Stomach (tissue), 9 donors: Measurements from ENCODE around the gene CUEDC2. TPM values are rescaled to one million over a fixed set of nuclear protein-coding genes. Genes with fewer than 3 reads are reported as not detected.
A peak's percentile ranks its signal among the peaks of the same experiment; 100 is the strongest.
"Not testable (repeated sequence)": the region's sequence is repeated elsewhere in the genome, so short reads cannot be mapped to it uniquely, and the experiment has no call there.

Source experiments
- DNase-seq, 2 donors: peaks; one replicate each; pipeline versions ENCODE4 v3.0.0 to v3.0.0-alpha.2; 2013 to 2019
- H3K27ac ChIP-seq, 5 donors: fragments of 200-600 bp in 4 of 5; sonication (generic) in 4 of 5; one replicate each; pipeline ENCODE4 v1.5.1; 2013 to 2019; ENCODE audit warnings: mild to moderate bottlenecking in 1 of 5, moderate library complexity in 1 of 5
- H3K27me3 ChIP-seq, 3 donors: fragments of 200-600 bp; sonication (generic); one replicate each; pipeline ENCODE4 v1.5.1; 2017 to 2019; ENCODE audit warnings: mixed run types in 1 of 3
- H3K36me3 ChIP-seq, 4 donors: fragments of 200-600 bp; sonication (generic); 1 replicate in 3 of 4; 2 replicates in 1 of 4; pipeline ENCODE4 v1.5.1; 2016 to 2019
- H3K4me1 ChIP-seq, 4 donors: fragments of 200-600 bp; sonication (generic); one replicate each; pipeline ENCODE4 v1.5.1; 2016 to 2019
- H3K4me3 ChIP-seq, 4 donors: fragments of 200-600 bp; sonication (generic) in 3 of 4; one replicate each; pipeline ENCODE4 v1.5.1; 2016 to 2019; ENCODE audit warnings: mild to moderate bottlenecking in 1 of 4
- H3K9me3 ChIP-seq, 4 donors: fragments of 200-600 bp; sonication (generic); one replicate each; pipeline ENCODE4 v1.5.1; 2016 to 2019
- CTCF ChIP-seq, 7 experiments: fragments of 450-650 bp in 4 of 7; fragments of 200-600 bp in 3 of 7; sonication (generic) in 3 of 7; IDR thresholded peaks; one replicate each; pipeline ENCODE4 v1.5.1; 2016 to 2019; ENCODE audit warnings: antibody characterized with exemption in 7 of 7, control low read depth in 2 of 7, mild to moderate bottlenecking in 1 of 7
- EP300 ChIP-seq: sonication (generic); formaldehyde crosslinking; IDR thresholded peaks from one replicate; pipeline ENCODE4 v1.6.1; 2017; ENCODE audit warnings: antibody characterized with exemption
- POLR2A ChIP-seq, 4 donors: fragments of 450-650 bp; IDR thresholded peaks; one replicate each; pipeline ENCODE4 v1.6.1; 2016; ENCODE audit warnings: antibody characterized with exemption in 4 of 4, control low read depth in 2 of 4, mild to moderate bottlenecking in 1 of 4, moderate library complexity in 1 of 4
- POLR2AphosphoS5 ChIP-seq, 3 donors: sonication (generic); formaldehyde crosslinking; IDR thresholded peaks; one replicate each; pipeline ENCODE4 v1.6.1; 2016; ENCODE audit warnings: antibody characterized with exemption in 3 of 3
- WGBS, 5 donors: extraction: QIAGEN DNeasy Blood & Tissue Kit in 3 of 5; methylation state at CpG; one replicate each; pipeline versions ENCODE4 v1.1.5 to v1.1.7; 2013 to 2018; 5-methylcytosine and 5-hydroxymethylcytosine counted together
- intact Hi-C: fragments of 100-400 bp; cut with DNase I; formaldehyde crosslinking; loops from one replicate; pipeline ENCODE4 v1.15.1; 2023; ENCODE audit warnings: low total_unique reads
- polyA plus RNA-seq, 3 donors: library from polyadenylated mRNA; stranded (reverse); fragments of 200-250 nt; gene quantifications; one replicate each; pipeline ENCODE4 v1.2.3, GENCODE V29; 2013
- total RNA-seq, 5 donors: library from RNA; depleted of rRNA; stranded (reverse); fragments of >200 nt; gene quantifications; one replicate each; pipeline versions ENCODE4 v1.1.0 to v1.2.3, GENCODE V29; 2014 to 2016
- donor health status: healthy with polysubstance abuse.
- donor health status: Bipolar disorder and iron deficiency.
- donor health status: healthy.

Gene CUEDC2
- total and polyA plus RNA-seq, 8 donors: 15.9 to 145 (median 41.2) TPM

GRCh38 chr10:102460836-102461186 lies 28.4 kb upstream of the CUEDC2 start:
- Histone ChIP-seq H3K27me3 (no peaks in the 10 kb centered on the region), H3K9me3 (no peaks in the 10 kb centered on the region), H3K4me1 (peaks cover 10 to 38% (median 25%) of the 10 kb centered on the region in 4 donors), H3K4me3 (peak overlapping the region; percentile 52 to 67 (median 58)), H3K27ac (peak overlapping the region; percentile 25 to 71 (median 64)), H3K36me3 (peaks cover 0 to 5% (median 1%) of the 10 kb centered on the region in 4 donors)
- intact Hi-C loops: no loop called here
- TF ChIP-seq CTCF (IDR thresholded peaks at IDR 0.05) (no peak), POLR2A (IDR thresholded peaks at IDR 0.05) (no peak), EP300 (no peak), POLR2AphosphoS5 (IDR thresholded peaks at IDR 0.05) (no peak)
- 17 to 22% (median 19%) methylated on average over 8 of the region's 8 CpGs for WGBS, 5 donors
- no peak for DNase-seq

GRCh38 chr10:102458656-102459055 lies 26.3 kb upstream of the CUEDC2 start:
- Histone ChIP-seq H3K4me1 (peaks cover 10 to 47% (median 25%) of the 10 kb centered on the region in 4 donors), H3K9me3 (no peaks in the 10 kb centered on the region), H3K4me3 (no peak overlapping the region), H3K27me3 (no peaks in the 10 kb centered on the region), H3K27ac (no peak overlapping the region), H3K36me3 (peaks cover 0 to 12% (median 5%) of the 10 kb centered on the region in 4 donors)
- TF ChIP-seq POLR2A (IDR thresholded peaks at IDR 0.05) (no peak), CTCF (IDR thresholded peaks at IDR 0.05) (no peak)
- intact Hi-C loops: no loop called here
- 53 to 84% (median 64%) methylated on average over 4 of the region's 4 CpGs for WGBS, 5 donors
- DNase-seq: no peak

- intact Hi-C loops: no loop called here
- WGBS, 5 donors: 78 to 88% (median 82%) methylated on average over 9 of the region's 9 CpGs
- no peak for TF ChIP-seq EP300
- no peak for TF ChIP-seq POLR2AphosphoS5 (IDR thresholded peaks at IDR 0.05)
- TF ChIP-seq CTCF (IDR thresholded peaks at IDR 0.05): no peak
- Histone ChIP-seq H3K27ac (no peak overlapping the region), H3K9me3 (no peaks in the 10 kb centered on the region), H3K27me3 (no peaks in the 10 kb centered on the region), H3K36me3 (peaks cover 0 to 12% (median 5%) of the 10 kb centered on the region in 4 donors), H3K4me1 (peaks cover 7 to 45% (median 22%) of the 10 kb centered on the region in 4 donors), H3K4me3 (no peak overlapping the region)
- DNase-seq: no peak
Observed at GRCh38 chr10:102457591-102458150, 25.3 kb upstream of the CUEDC2 start.

- DNase-seq: peak in 1 of 2 donors; percentile 52
- 73 to 86% (median 78%) methylated on average over 7 of the region's 7 CpGs for WGBS, 5 donors
- Histone ChIP-seq H3K36me3 (peaks cover 0 to 12% (median 5%) of the 10 kb centered on the region in 4 donors), H3K4me1 (peaks cover 4 to 47% (median 21%) of the 10 kb centered on the region in 4 donors), H3K27me3 (no peaks in the 10 kb centered on the region), H3K27ac (peak overlapping the region in 1 of 5 donors; percentile 4), H3K9me3 (no peaks in the 10 kb centered on the region), H3K4me3 (no peak overlapping the region)
- intact Hi-C loops: no loop called here
- TF ChIP-seq CTCF (IDR thresholded peaks at IDR 0.05): no peak
- TF ChIP-seq EP300: no peak
- peak in 1 of 3 donors; percentile 25 for TF ChIP-seq POLR2AphosphoS5 (IDR thresholded peaks at IDR 0.05)
Observed at GRCh38 chr10:102455893-102456471, 23.6 kb upstream of the CUEDC2 start.

GRCh38 chr10:102454662-102455487 lies 22.5 kb upstream of the CUEDC2 start:
- intact Hi-C loops, H3K9me3 ChIP-seq, H3K27ac ChIP-seq, H3K4me3 ChIP-seq, H3K27me3 ChIP-seq, DNase-seq: not testable (repeated sequence)
- 67 to 79% (median 71%) methylated on average over 9 to 13 of the region's 13 CpGs for WGBS, 5 donors
- H3K4me1 ChIP-seq: peaks cover 0 to 48% (median 22%) of the 10 kb centered on the region in 4 donors
- H3K36me3 ChIP-seq: peaks cover 0 to 12% (median 5%) of the 10 kb centered on the region in 4 donors
